ENCODE results near the gene P2RY6.

Gene P2RY6

DNA sequence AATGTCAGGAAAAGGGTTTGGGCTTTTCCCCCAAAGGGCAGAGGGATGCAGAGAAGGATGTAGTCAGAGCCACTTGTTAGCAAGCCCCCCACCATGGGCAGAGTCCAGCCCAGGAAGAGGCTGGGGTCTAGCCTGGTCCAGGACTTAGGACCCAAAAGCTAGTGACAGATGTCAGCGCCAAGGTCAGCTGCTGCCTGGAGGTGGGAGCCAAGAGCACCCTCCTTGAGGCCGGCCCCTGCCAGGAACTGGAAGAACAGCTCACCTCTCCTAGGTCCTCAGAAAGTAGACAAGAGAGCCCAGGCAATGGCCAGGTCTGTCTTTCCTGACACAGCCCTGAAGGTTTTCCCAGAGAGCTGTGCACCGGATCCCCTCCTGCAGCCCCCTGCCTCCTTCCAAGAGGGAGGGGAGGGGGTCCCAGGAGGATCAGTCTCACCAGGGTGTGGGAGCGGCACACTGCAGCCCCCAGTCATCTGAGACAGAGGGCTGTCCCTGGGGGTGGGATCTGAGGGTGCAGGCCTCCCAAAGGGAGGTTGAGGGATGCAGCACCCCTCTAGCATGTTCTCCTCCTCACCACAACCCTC lies 21.3 kb downstream of the P2RY6 start:
- no peak for DNase-seq (ENCODE audit: low read depth, low spot score)
- no peak overlapping the region for H3K27ac ChIP-seq

DNA sequence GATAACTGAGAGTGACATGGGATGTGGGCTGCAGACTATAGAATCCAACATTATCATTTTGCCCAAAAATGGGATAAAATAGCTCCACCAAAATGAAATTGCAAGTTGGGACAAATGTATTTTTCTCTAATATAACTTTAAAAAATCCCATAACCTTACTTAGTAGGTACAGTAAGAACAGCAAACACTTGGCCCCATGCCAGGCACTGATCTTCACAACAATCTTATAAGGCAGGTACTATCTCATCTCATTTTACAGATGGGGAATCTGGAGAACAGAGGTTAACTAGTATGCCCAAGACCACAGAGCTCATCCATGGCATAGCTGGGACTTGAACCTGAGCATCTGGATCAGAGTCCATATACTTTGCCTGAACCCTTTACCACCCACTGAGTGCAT lies 22.5 kb downstream of the P2RY6 start:
- no peak for DNase-seq (ENCODE audit: low read depth, low spot score)
- peak overlapping the region; percentile 48 for H3K27ac ChIP-seq

DNA sequence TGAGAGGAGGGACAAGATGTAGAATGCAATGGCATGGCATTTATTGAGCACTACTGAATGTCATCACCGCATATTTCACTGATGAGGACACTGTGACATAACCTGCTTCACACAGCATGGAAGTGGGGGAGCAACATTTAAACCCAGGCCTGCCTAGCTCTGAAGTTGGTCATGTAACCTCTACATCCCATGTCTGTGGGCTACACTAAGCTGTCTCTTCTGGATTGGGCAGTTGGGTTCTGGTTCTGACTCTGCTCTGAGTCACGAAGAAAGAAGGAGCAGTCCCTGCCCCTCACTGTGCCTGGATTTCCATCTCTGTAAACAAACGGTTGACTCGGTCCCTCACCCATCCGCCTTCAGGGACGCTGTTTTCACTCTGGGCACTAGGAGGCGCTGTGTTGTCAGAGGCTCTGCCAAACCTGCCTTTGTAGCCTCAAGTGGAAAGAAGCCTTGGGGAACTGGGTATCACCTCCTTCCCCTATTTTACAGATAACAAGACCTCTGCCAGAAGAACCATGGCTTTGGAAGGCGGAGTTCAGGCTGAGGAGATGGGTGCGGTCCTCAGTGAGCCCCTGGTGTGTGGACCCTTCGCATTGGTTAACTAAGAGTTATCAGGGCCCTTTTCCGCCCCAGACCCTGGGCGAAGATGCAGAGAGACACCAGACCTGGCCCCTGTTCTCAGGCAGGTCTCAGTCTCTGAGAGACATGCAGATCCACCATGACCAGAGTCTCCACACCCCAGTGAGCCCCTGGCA lies 23.3 kb downstream of the P2RY6 start:
- DNase-seq (ENCODE audit: low read depth, low spot score), result no peak
- H3K27ac ChIP-seq, result peak overlapping the region; percentile 48

DNA sequence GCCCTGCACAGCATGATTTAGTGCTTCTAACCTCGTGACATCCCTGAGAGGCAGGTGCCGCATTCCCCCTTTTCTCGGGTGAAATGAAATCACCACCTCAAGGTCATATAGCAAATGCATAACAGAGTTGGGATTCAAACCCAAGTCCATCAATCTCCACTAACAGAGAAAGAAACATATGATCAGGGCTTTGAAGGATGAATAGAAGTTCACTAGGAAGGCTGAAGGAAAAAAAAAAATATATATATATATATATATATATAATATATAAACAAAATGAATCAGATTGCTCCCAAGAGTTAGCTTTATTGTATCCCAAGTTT lies 23.8 kb downstream of the P2RY6 start:
- H3K27ac ChIP-seq, result no peak overlapping the region
- DNase-seq (ENCODE audit: low read depth, low spot score), result no peak

DNA sequence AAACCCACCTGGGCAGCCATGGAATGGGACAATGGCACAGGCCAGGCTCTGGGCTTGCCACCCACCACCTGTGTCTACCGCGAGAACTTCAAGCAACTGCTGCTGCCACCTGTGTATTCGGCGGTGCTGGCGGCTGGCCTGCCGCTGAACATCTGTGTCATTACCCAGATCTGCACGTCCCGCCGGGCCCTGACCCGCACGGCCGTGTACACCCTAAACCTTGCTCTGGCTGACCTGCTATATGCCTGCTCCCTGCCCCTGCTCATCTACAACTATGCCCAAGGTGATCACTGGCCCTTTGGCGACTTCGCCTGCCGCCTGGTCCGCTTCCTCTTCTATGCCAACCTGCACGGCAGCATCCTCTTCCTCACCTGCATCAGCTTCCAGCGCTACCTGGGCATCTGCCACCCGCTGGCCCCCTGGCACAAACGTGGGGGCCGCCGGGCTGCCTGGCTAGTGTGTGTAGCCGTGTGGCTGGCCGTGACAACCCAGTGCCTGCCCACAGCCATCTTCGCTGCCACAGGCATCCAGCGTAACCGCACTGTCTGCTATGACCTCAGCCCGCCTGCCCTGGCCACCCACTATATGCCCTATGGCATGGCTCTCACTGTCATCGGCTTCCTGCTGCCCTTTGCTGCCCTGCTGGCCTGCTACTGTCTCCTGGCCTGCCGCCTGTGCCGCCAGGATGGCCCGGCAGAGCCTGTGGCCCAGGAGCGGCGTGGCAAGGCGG lies 24.5 kb downstream of the P2RY6 start:
- DNase-seq (ENCODE audit: low read depth, low spot score), result no peak
- no peak overlapping the region for H3K27ac ChIP-seq

DNA sequence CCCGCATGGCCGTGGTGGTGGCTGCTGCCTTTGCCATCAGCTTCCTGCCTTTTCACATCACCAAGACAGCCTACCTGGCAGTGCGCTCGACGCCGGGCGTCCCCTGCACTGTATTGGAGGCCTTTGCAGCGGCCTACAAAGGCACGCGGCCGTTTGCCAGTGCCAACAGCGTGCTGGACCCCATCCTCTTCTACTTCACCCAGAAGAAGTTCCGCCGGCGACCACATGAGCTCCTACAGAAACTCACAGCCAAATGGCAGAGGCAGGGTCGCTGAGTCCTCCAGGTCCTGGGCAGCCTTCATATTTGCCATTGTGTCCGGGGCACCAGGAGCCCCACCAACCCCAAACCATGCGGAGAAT lies 25.1 kb downstream of the P2RY6 start:
- DNase-seq (ENCODE audit: low read depth, low spot score), result no peak
- H3K27ac ChIP-seq, result no peak overlapping the region

DNA sequence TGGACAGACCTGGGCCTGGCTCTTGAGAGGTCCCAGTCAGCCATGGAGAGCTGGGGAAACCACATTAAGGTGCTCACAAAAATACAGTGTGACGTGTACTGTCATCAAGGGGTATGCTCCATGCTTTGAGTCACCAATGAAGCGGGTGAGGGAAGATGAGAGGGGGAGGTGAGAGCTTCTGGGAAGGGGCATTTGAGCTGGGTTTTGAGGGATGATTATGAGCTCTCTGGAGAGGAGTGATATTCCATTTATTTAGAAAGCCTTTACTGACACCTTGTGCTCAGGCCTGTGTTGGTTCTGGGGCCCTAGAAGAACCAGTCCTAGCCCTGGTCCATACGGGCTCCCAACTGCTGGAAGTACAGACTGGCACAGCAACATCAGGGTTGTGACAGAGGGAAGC lies 25.6 kb downstream of the P2RY6 start:
- no peak overlapping the region for H3K27ac ChIP-seq
- DNase-seq (ENCODE audit: low read depth, low spot score), result no peak

DNA sequence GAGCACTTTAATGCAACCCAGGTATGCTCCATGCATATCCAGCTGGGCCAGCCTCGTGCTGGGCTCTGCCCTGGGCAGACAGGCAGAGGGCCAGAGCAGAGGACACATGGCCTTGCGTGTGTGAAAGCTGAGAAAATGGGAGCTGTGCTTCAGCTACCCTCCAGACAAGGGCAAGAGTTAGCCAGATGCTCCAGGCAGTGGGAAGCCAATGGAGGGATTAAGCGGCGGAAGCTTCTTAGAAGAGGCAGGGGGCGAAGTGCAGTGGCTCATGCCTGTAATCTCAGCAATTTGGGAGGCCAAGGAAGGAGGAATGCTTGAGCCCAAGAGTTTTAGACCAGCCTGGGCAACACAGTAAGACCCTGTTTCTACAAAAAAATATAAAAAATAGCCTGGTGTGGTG lies 26.1 kb downstream of the P2RY6 start:
- no peak for DNase-seq (ENCODE audit: low read depth, low spot score)
- no peak overlapping the region for H3K27ac ChIP-seq

DNA sequence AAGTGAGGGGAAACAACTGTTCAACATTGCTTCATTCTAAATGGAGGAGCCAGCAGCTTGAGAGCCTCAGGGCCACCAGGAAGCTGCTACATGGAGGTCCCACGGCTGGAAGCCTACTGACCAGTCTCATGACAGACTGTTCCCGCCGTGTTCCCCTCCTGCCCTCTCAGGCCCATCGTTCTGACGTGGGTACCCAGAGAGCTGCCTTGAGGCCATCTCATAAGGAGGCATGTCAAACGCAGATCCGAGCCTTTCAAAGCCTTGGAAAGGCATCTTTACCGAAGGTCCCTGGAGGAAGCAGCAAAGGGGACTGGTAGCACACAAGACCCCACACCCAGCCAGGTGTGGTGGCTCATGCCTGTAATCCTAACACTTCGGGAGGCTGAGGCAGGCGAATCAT lies 27.6 kb downstream of the P2RY6 start:
- DNase-seq (ENCODE audit: low read depth, low spot score), result no peak
- H3K27ac ChIP-seq, result no peak overlapping the region

DNA sequence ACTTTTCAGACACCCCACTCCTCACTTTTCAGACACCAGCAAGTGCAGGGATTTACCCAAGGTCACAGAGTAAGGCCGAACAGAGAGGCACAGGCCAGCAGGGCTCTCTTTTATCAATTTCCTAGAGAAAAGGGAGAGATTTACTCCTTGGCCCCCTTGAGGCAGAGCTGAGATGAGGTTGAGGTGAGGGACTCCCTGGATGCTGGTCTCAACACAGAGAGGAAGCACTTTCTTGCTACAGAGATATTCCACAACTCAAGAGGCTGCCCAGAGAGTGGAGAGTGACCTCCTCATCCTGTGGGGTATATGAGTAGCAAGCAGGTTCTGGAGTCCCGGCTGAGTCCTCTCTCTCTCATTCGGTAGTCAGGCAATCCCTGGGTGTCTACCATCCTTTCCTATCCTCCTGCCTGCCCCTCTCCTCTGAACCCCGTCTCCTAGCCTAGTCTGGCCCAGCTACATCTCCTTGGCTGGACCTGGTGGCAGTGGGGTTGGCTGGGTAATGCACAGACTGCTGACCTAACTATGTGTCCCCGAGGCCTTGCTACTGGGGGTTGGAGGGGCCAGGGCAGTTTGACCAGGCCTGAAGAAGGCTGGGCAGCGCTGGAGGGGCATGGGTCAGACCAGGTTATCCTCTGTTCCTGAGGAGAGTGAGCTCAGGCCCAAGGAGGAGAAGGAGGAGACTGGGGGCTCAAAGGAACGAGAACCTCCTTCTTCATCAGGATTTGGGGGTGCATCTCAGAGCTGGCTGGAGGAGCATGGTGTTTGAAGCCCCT lies 34.1 kb downstream of the P2RY6 start:
- H3K27ac ChIP-seq, result peak overlapping the region; percentile 92
- DNase-seq (ENCODE audit: low read depth, low spot score), result no peak

DNA sequence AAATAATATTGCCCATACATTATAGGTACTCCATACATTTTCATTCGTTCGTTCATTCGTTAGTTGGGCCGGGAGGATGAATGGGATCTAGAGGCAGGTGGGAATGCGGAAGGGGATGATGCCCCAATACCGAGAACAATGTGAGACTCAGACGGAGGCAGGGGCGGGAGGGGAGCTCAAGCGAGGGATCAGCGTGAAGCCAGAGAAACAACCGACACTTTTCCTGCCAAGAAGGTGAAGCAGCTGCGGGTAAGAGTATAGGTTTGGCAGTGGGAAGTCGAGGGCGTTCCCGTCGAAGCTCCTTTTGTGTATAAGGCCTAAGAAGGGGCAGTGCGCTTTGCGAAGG lies 34.8 kb downstream of the P2RY6 start:
- no peak for DNase-seq (ENCODE audit: low read depth, low spot score)
- peak overlapping the region; percentile 92 for H3K27ac ChIP-seq

DNA sequence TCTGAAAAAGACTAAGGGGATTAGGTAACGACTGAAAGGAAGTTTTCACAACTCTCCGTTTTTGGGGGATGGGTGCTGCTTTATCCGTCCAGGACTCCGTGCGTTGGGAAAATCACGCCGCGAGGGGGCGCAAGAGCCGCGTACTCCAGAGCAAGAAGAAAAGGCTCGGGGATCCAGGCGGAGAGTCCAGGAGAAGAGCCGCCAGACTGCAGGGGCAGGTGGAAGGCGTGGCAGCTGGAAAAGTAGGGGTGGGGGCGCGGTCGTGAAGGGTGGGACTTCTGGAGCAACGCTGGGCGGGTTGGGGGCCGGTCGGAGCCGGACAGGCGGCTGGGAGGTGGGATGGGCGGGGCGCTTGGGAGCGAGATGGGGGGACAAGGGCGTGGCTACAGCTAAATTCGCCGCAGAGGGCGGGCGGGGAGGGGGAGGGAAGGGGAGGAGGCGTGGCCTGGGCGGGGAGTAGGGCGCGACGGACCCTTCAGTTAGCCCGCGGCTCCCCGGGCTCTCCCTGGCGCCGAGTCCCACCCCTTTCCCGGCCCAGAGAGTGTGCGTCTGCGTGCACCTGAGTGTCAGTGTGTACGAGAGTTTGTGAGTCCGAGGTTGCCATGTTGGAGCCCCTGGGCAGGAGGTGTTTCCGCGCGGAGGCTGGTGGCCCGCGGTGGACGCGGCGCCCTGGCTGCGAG lies 35.3 kb downstream of the P2RY6 start:
- DNase-seq (ENCODE audit: low read depth, low spot score), result peak; percentile 85
- peak overlapping the region; percentile 92 for H3K27ac ChIP-seq

DNA sequence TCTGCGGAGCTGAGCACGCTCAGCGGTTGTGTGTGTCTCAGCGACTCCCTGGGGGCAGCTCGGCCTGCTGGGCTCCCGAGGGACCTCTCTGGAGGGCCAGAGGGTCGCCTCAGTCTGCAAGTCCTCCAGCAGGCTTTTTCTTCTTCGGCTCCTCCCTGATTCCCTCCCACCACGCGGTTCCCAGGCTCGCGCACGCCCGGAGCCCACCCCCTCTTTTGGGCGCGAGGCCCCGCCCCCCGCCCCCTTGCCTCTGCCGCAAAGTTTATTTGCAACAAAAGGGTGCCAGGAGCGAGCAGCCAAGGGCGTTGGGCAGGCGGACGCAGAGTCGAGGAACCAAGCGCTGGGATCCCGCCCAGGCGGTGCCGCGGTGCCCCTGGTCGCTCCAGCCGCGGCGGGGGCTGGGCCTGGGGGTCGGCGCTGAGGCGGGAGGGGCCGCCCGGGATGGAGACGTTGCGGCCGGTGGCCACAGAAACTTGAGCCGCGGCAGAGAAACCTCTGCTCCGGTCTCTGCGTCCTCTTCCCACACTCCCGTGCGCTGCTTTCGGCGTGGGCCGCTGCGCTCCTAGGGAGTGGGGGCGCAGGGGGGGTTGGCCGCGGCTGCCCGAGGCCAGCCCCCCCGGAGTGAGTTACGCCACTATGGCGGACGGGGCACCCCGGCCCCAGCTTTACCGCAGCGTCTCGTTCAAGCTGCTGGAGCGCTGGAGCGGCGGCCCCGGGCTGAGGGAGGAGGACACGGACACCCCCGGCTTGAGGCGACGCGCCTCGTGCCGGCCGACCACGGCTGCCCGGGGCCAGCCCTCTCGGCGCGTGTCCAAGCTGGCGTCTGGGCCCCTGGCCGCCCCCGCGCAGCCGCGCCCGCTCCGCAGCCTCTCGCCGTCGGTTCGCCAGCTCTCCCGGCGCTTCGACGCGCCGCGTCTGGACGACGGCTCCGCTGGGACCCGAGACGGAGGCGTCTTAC lies 36.1 kb downstream of the P2RY6 start, which contains the start of gene ARHGEF17:
TSS of gene ARHGEF17 (plus strand) at position 274 of the 958 bp plus-strand sequence. CDS start at position 637, 363 bp downstream.
- no peak for DNase-seq (ENCODE audit: low read depth, low spot score)
- peak within 1 kb of the TSS; percentile 92 for H3K27ac ChIP-seq

DNA sequence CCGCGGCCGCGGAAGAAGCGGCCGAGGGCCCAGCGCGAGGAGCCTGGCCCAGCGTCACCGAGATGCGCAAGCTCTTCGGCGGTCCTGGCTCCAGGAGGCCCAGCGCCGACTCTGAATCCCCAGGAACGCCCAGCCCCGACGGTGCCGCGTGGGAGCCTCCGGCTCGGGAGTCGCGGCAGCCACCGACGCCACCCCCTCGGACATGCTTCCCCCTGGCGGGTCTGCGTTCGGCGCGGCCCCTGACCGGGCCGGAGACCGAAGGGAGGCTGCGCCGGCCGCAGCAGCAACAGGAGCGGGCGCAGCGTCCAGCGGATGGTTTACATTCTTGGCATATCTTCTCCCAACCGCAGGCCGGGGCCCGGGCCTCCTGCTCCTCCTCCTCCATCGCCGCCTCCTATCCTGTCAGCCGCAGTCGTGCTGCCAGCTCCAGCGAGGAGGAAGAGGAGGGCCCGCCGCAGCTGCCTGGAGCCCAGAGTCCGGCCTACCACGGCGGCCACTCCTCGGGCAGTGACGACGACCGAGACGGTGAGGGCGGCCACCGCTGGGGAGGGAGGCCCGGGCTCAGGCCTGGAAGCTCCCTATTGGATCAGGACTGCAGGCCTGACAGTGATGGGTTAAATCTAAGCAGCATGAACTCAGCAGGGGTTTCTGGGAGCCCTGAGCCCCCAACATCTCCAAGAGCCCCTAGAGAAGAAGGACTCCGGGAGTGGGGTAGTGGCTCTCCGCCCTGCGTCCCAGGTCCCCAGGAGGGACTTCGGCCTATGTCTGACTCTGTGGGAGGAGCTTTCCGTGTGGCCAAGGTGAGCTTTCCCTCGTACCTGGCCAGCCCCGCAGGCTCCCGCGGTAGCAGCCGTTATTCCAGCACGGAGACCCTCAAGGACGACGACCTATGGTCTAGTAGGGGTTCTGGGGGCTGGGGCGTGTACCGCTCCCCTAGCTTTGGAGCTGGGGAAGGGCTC lies 37.1 kb downstream of the P2RY6 start:
- peak; percentile 69 for DNase-seq (ENCODE audit: low read depth, low spot score)
- peak overlapping the region; percentile 92 for H3K27ac ChIP-seq

DNA sequence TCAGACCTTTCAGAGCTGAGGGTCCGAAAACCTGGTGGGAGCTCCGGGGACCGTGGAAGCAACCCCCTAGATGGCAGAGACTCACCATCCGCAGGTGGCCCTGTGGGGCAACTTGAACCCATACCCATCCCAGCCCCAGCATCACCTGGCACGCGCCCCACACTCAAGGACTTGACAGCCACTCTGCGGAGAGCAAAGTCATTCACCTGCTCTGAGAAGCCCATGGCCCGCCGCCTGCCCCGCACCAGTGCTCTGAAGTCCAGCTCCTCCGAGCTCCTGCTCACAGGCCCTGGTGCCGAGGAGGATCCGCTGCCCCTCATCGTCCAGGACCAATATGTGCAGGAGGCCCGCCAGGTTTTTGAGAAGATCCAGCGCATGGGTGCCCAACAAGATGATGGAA lies 37.9 kb downstream of the P2RY6 start:
- H3K27ac ChIP-seq, result no peak overlapping the region

DNA sequence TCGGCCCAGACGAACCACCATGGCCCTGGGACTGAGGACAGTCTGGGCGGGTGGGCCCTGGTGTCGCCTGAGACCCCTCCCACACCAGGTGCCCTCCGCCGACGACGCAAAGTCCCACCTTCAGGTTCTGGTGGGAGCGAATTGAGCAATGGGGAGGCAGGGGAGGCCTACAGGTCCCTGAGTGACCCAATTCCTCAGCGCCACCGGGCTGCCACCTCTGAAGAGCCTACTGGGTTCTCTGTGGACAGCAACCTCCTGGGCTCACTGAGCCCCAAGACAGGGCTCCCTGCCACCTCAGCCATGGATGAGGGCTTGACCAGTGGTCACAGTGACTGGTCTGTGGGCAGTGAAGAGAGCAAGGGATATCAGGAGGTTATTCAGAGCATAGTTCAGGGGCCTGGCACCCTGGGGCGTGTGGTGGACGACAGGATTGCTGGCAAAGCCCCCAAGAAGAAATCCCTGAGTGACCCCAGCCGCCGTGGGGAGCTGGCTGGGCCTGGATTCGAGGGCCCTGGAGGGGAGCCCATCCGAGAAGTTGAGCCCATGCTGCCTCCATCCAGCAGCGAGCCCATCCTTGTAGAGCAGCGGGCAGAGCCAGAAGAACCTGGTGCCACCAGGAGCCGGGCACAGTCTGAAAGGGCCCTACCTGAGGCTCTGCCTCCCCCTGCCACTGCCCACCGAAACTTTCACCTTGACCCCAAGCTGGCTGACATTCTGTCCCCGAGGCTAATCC lies 38.7 kb downstream of the P2RY6 start:
- DNase-seq (ENCODE audit: low read depth, low spot score), result no peak
- H3K27ac ChIP-seq, result no peak overlapping the region

More for the DNA sequence above, 37.9 kb downstream of the P2RY6 start:
- DNase-seq (ENCODE audit: low read depth, low spot score), result no peak

DNA sequence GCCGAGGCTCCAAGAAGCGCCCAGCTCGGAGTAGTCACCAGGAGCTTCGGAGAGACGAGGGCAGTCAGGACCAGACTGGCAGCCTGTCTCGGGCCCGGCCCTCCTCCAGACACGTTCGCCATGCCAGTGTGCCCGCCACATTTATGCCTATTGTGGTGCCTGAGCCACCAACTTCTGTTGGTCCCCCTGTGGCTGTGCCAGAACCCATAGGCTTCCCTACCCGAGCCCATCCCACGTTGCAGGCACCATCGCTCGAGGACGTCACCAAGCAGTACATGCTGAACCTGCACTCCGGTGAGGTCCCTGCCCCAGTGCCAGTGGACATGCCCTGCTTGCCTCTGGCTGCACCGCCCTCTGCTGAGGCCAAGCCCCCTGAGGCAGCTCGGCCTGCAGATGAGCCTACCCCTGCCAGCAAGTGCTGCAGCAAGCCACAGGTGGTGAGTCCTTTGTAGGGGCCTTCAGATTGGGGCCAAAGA lies 39.3 kb downstream of the P2RY6 start:
- DNase-seq (ENCODE audit: low read depth, low spot score), result no peak

More for the DNA sequence above, 39.3 kb downstream of the P2RY6 start:
- no peak overlapping the region for H3K27ac ChIP-seq
